Osteocyte (in vitro differentiated cells): ENCODE measurements around the gene DCDC1. TPM values are rescaled to one million over a fixed set of nuclear protein-coding genes. Genes with fewer than 3 reads are reported as not detected.

Source experiments
- DNase-seq: peaks from one replicate; pipeline ENCODE4 v3.0.0; 2021; ENCODE audit warnings: mixed read lengths; ENCODE audit not compliant: unreplicated experiment; ENCODE audit errors: extremely low spot score
- H3K27ac Mint-ChIP-seq: one replicate; pipeline ENCODE4 v1.8.0; 2021; ENCODE audit warnings: mild to moderate bottlenecking, mixed read lengths; ENCODE audit not compliant: unreplicated experiment
- H3K27me3 Mint-ChIP-seq: one replicate; pipeline ENCODE4 v1.8.0; 2021; ENCODE audit warnings: mixed read lengths; ENCODE audit not compliant: unreplicated experiment
- H3K36me3 Mint-ChIP-seq: one replicate; pipeline ENCODE4 v1.8.0; 2021; ENCODE audit warnings: mixed read lengths; ENCODE audit not compliant: unreplicated experiment
- H3K4me1 Mint-ChIP-seq: one replicate; pipeline ENCODE4 v1.8.0; 2021; ENCODE audit warnings: mixed read lengths; ENCODE audit not compliant: unreplicated experiment
- H3K4me3 Mint-ChIP-seq: one replicate; pipeline ENCODE4 v1.8.0; 2021; ENCODE audit warnings: mild to moderate bottlenecking, moderate library complexity, mixed read lengths; ENCODE audit not compliant: unreplicated experiment
- H3K9me3 Mint-ChIP-seq: one replicate; pipeline ENCODE4 v1.8.0; 2021; ENCODE audit warnings: mixed read lengths; ENCODE audit not compliant: unreplicated experiment
- CTCF ChIP-seq: fragments of 200-600 bp; sonication (generic); IDR thresholded peaks from 2 replicates; pipeline ENCODE4 v1.5.0; 2021; ENCODE audit warnings: antibody characterized with exemption, mild to moderate bottlenecking, moderate library complexity
- total RNA-seq: library from RNA; stranded (reverse); gene quantifications from 2 replicates; pipeline ENCODE4 v1.2.1, GENCODE V29; 2021

DCDC1 gene
- total RNA-seq, 1 donor from 2014 or later: not detected

GRCh38 chr11:31109446-31109845 lies 260.1 kb downstream of the DCDC1 start:
- Mint-ChIP-seq H3K4me1 (no peaks in the 10 kb centered on the region), H3K4me3 (no peak overlapping the region), H3K36me3 (no peaks in the 10 kb centered on the region), H3K27me3 (peaks cover 16% of the 10 kb centered on the region), H3K27ac (no peak overlapping the region), H3K9me3 (no peaks in the 10 kb centered on the region)
- no peak for TF ChIP-seq CTCF
- no peak for DNase-seq

GRCh38 chr11:31107649-31108048 lies 261.9 kb downstream of the DCDC1 start:
- peaks cover 16% of the 10 kb centered on the region for H3K27me3 Mint-ChIP-seq
- H3K9me3 Mint-ChIP-seq: no peaks in the 10 kb centered on the region
- no peak for DNase-seq
- H3K4me1 Mint-ChIP-seq: no peaks in the 10 kb centered on the region
- H3K4me3 Mint-ChIP-seq: no peak overlapping the region
- TF ChIP-seq CTCF: no peak
- H3K27ac Mint-ChIP-seq: no peak overlapping the region
- H3K36me3 Mint-ChIP-seq: no peaks in the 10 kb centered on the region

DNA sequence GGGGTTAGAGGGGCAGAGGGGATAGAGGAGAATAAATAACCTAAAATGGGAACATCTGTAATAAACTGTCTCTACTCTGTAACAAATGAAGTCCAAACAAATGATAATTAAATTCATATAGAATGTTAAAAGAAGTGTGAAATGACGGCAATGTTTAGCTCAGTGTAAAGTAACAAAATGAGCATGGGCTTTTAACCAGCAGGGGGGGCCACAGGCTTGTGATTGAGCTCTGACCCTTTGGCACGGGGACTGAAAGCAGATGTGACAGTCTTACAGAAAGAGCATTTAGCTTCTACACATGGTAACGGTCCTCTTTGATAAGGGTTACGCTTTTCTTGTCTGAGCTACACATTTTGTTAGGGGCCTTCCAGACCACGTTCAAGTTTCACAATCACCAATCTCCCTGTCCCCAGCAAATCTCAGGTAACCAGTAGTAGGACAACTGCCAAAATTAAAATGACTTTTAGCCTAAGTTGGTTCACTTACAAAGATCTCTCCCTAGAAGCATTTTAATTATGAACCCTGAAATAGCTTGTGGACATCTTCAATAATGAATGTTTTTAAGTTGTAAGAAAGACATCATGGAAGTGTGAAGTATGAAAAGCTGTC lies 262.5 kb downstream of the DCDC1 start:
- no peaks in the 10 kb centered on the region for H3K36me3 Mint-ChIP-seq
- H3K4me1 Mint-ChIP-seq: no peaks in the 10 kb centered on the region
- H3K9me3 Mint-ChIP-seq: no peaks in the 10 kb centered on the region
- TF ChIP-seq CTCF: peak; percentile 48
- no peak overlapping the region for H3K27ac Mint-ChIP-seq
- no peak for DNase-seq
- no peak overlapping the region for H3K4me3 Mint-ChIP-seq
- peaks cover 16% of the 10 kb centered on the region for H3K27me3 Mint-ChIP-seq

- no peak for TF ChIP-seq CTCF
- H3K4me3 Mint-ChIP-seq: no peak overlapping the region
- DNase-seq: no peak
- peaks cover 16% of the 10 kb centered on the region for H3K27me3 Mint-ChIP-seq
- no peaks in the 10 kb centered on the region for H3K4me1 Mint-ChIP-seq
- no peak overlapping the region for H3K27ac Mint-ChIP-seq
- H3K9me3 Mint-ChIP-seq: no peaks in the 10 kb centered on the region
- H3K36me3 Mint-ChIP-seq: no peaks in the 10 kb centered on the region
Measured at GRCh38 chr11:31106326-31106725, 263.2 kb downstream of the DCDC1 start.

- no peaks in the 10 kb centered on the region for H3K36me3 Mint-ChIP-seq
- no peak overlapping the region for H3K27ac Mint-ChIP-seq
- H3K4me3 Mint-ChIP-seq: no peak overlapping the region
- H3K4me1 Mint-ChIP-seq: no peaks in the 10 kb centered on the region
- DNase-seq: no peak
- peaks cover 9% of the 10 kb centered on the region for H3K27me3 Mint-ChIP-seq
- no peak for TF ChIP-seq CTCF
- no peaks in the 10 kb centered on the region for H3K9me3 Mint-ChIP-seq
Measured at GRCh38 chr11:31102875-31103274, 266.7 kb downstream of the DCDC1 start.
